Activated naive CD8-positive, alpha-beta T cell (primary cell): ENCODE results near the gene ARMC10.
"Not testable (repeated sequence)": the region's sequence is repeated elsewhere in the genome, so short reads cannot be mapped to it uniquely, and the experiment has no call there.

Experiments used
- H3K27ac Mint-ChIP-seq: one replicate; pipeline ENCODE4 v1.8.0; 2021; ENCODE audit warnings: mixed read lengths
- H3K27me3 Mint-ChIP-seq: one replicate; pipeline ENCODE4 v1.8.0; 2021; ENCODE audit warnings: mixed read lengths
- H3K36me3 Mint-ChIP-seq: one replicate; pipeline ENCODE4 v1.8.0; 2021; ENCODE audit warnings: mixed read lengths
- H3K4me1 Mint-ChIP-seq: one replicate; pipeline ENCODE4 v1.8.0; 2021; ENCODE audit warnings: low read depth, mixed read lengths
- H3K4me3 Mint-ChIP-seq: one replicate; pipeline ENCODE4 v1.8.0; 2021; ENCODE audit warnings: mild to moderate bottlenecking, mixed read lengths
- H3K9me3 Mint-ChIP-seq: one replicate; pipeline ENCODE4 v1.8.0; 2021; ENCODE audit warnings: low read depth, mixed read lengths

ARMC10 gene

GRCh38 chr7:103097041-103097440 is 22.1 kb downstream of the ARMC10 start:
- Mint-ChIP-seq H3K4me3 (no peak overlapping the region), H3K27me3 (no peaks in the 10 kb centered on the region), H3K27ac (no peak overlapping the region), H3K4me1 (peaks cover 2% of the 10 kb centered on the region), H3K9me3 (no peaks in the 10 kb centered on the region), H3K36me3 (peaks cover 8% of the 10 kb centered on the region)

DNA sequence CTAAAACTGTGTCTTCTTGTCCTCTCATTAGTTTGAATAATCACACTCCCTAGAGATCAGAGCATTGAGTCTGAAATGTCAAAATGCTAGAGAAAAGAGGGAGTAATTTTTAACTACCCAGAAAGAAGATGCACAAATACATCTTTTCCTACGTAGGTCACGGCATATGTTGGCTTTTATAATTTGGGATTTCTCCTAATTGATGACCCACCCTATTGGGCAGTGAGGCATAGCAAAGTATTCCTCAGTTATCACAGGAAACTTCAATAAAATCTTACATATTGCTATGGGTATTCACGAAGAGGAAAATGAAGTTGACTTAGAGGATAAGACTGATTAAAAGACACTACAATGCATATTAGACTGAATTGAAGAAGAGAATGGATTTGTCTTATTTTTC is 25.4 kb downstream of the ARMC10 start:
- no peaks in the 10 kb centered on the region for H3K4me1 Mint-ChIP-seq
- no peaks in the 10 kb centered on the region for H3K9me3 Mint-ChIP-seq
- no peak overlapping the region for H3K4me3 Mint-ChIP-seq
- no peaks in the 10 kb centered on the region for H3K27me3 Mint-ChIP-seq
- H3K36me3 Mint-ChIP-seq: peaks cover 5% of the 10 kb centered on the region
- H3K27ac Mint-ChIP-seq: peak overlapping the region; percentile 25

DNA sequence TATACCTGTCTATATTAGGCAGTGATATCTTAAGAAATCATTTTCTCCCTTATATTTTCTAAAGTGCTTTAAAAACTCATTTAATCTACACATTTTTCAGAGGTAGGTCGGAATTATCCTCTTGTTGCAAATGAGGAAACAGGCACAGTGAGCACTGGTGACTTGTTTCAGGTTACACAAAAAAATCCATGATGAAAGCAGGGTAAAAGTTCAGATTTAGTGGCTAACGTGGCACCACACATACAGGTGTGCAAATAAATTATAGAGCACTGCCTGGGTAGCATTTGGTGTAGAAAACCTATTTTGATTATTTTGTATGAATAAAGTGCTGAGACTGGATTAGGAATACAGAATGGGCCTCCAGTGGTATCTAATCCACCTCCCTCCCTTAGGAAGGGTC is 26.6 kb downstream of the ARMC10 start:
- Mint-ChIP-seq H3K4me1 (no peaks in the 10 kb centered on the region), H3K9me3 (no peaks in the 10 kb centered on the region), H3K27me3 (no peaks in the 10 kb centered on the region), H3K4me3 (no peak overlapping the region), H3K27ac (no peak overlapping the region), H3K36me3 (peaks cover 4% of the 10 kb centered on the region)

DNA sequence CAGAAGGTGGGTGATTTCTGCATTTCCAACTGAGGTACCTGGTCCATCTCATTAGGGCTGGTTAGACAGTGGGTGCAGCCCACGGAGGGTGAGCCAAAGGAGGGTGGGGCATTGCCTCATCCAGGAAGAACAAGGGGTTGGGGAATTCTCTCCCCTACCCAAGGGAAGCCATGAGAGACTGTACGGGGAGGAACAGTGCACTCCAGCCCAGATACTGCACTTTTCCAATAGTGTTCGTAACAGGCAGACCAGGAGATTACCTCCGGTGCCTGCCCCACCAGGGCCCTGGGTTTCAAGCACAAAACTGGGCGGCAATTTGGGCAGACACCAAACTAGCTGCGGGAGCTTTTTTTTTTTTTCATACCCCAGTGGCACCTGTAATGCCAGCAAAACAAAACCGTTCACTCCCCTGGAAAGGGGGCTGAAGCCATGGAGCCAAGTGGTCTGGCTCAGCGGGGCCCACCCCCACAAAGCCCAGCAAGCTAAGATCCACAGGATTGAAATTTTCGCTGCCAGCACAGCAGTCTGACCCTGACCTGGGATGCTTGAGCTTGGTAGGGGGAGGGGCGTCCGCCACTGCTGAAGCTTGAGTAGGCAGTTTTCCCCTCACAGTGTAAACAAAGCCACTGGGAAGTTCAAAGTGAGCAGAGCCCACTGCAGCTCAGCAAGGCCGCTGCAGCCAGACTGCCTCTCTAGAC is 31.2 kb downstream of the ARMC10 start:
- no peaks in the 10 kb centered on the region for H3K4me1 Mint-ChIP-seq
- peaks cover 26% of the 10 kb centered on the region for H3K36me3 Mint-ChIP-seq
- no peaks in the 10 kb centered on the region for H3K27me3 Mint-ChIP-seq
- H3K4me3 Mint-ChIP-seq: no peak overlapping the region
- H3K9me3 Mint-ChIP-seq: peaks cover 5% of the 10 kb centered on the region
- H3K27ac Mint-ChIP-seq: no peak overlapping the region

DNA sequence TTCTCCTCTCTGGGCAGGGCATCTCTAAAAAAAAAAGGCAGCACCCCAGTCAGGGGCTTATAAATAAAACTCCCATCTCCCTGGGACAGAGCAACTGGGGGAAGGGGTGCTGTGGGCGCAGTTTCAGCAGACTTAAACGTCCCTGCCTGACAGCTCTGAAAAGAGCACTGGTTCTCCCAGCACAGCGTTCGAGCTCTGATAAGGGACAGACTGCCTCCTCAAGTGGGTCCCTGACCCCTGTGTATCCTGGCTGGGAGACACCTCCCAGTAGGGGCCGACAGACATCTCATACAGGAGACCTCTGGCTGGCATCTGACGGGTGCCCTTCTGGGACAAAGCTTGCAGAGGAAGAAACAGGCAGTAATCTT is 31.7 kb downstream of the ARMC10 start:
- H3K36me3 Mint-ChIP-seq: peaks cover 29% of the 10 kb centered on the region
- H3K4me3 Mint-ChIP-seq, H3K4me1 Mint-ChIP-seq, H3K9me3 Mint-ChIP-seq, H3K27ac Mint-ChIP-seq, H3K27me3 Mint-ChIP-seq: not testable (repeated sequence)

DNA sequence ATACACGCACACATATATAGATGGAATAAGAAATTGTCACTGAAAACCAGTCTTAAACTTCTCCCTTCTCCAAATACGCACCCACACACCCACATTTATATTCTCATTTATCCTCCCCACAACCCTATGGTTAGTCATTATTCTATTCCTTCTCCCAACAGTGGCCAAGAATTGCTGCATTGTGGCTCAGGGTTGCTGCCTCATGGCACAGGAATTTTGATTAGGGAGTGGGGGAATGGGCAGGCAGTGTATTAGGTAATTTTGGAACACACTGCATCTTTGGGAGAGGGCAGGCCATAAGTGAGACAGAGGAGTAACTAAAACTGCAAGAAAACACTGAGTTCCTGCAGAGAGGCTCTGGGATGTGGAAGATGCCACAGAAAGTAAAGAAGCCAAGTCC is 38.2 kb downstream of the ARMC10 start:
- Mint-ChIP-seq H3K4me1 (no peaks in the 10 kb centered on the region), H3K27me3 (no peaks in the 10 kb centered on the region), H3K27ac (no peak overlapping the region), H3K4me3 (no peak overlapping the region), H3K36me3 (peaks cover 40% of the 10 kb centered on the region), H3K9me3 (peaks cover 5% of the 10 kb centered on the region)

- Mint-ChIP-seq H3K27ac (no peak overlapping the region), H3K36me3 (peaks cover 35% of the 10 kb centered on the region), H3K9me3 (no peaks in the 10 kb centered on the region), H3K4me3 (no peak overlapping the region), H3K4me1 (no peaks in the 10 kb centered on the region), H3K27me3 (no peaks in the 10 kb centered on the region)
These were observed 39.7 kb downstream of the ARMC10 start for GRCh38 chr7:103114576-103115008.

DNA sequence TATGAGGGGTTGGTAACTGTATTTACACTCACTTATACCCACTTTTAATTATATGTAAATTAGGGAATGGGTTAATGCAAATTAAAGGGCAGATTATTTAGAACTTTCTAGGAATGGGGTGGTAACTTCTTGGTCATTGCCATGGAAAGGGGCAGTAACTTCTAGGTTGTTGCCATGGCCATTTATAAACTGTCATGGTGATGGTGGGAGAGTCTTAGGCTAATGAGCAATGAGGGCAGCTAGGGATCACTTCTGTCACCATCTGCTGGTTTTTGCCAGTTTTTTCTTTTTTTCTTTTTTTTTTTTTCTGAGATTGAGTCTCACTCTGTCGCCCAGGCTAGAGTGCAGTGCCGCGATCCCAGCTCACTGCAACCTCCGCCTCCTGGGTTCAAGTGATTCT is 40.8 kb downstream of the ARMC10 start:
- no peak overlapping the region for H3K4me3 Mint-ChIP-seq
- H3K4me1 Mint-ChIP-seq: no peaks in the 10 kb centered on the region
- H3K27ac Mint-ChIP-seq: no peak overlapping the region
- no peaks in the 10 kb centered on the region for H3K27me3 Mint-ChIP-seq
- H3K36me3 Mint-ChIP-seq: peaks cover 33% of the 10 kb centered on the region
- H3K9me3 Mint-ChIP-seq: no peaks in the 10 kb centered on the region

DNA sequence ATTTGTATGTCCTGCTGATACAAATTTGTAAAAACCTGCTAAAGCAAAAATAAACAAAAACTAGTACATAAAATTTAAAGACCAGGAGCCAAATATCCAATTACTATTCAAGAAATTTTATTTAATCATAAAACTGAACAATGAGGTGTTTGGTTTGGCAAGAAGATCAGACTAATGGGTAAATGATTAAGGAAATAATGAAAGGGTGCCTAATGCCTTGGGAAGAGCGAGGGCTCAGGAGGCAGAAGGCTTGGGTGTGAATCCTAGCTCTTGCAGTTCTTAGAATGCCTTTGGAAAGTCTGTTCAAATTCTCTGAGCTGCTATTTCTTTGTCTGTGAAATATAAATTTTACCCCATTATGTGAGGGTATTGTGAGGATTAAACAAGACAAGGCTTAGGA is 41.6 kb downstream of the ARMC10 start:
- H3K27me3 Mint-ChIP-seq: no peaks in the 10 kb centered on the region
- no peaks in the 10 kb centered on the region for H3K4me1 Mint-ChIP-seq
- H3K36me3 Mint-ChIP-seq: peaks cover 28% of the 10 kb centered on the region
- no peak overlapping the region for H3K27ac Mint-ChIP-seq
- no peak overlapping the region for H3K4me3 Mint-ChIP-seq
- H3K9me3 Mint-ChIP-seq: no peaks in the 10 kb centered on the region

DNA sequence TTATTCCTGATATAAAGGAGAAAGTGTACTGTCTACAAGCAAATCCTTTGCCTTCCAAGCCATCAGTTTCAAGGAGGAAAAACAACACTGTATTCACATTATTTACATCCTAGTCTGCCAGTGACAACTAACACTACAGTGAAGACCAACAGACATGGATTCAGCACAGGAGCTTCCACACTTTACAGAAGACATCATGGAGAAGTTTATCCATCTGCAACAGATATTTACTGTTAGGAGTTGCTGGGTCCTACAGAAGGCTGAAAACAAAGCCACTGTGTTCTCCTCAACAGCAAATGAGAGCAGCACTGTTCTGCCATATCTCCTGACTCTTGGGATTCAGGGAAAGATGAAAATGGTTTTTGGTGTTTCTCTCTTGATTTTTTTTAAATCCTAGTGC is 42.1 kb downstream of the ARMC10 start:
- Mint-ChIP-seq H3K27ac (no peak overlapping the region), H3K9me3 (no peaks in the 10 kb centered on the region), H3K4me1 (no peaks in the 10 kb centered on the region), H3K27me3 (no peaks in the 10 kb centered on the region), H3K36me3 (peaks cover 26% of the 10 kb centered on the region), H3K4me3 (no peak overlapping the region)

DNA sequence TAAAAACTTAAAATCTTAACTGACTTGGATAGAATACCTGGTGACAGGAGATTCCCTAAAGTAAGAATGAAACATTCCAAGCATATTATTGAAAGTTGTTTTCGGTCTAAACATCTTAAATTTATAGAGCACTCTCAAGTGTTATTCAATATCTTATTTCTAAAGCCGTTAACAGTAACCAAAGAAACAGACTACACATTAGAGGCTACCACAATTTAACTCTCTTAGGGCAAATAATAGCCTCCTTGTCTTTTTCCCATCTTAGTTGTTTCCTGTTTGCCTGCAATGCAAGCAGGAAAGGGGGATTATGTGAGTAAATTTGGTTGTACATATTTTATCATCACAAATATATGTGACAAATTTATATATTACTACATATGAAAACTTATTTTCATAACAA is 42.5 kb downstream of the ARMC10 start:
- H3K4me1 Mint-ChIP-seq: no peaks in the 10 kb centered on the region
- no peaks in the 10 kb centered on the region for H3K27me3 Mint-ChIP-seq
- no peak overlapping the region for H3K4me3 Mint-ChIP-seq
- H3K9me3 Mint-ChIP-seq: no peaks in the 10 kb centered on the region
- no peak overlapping the region for H3K27ac Mint-ChIP-seq
- peaks cover 22% of the 10 kb centered on the region for H3K36me3 Mint-ChIP-seq

DNA sequence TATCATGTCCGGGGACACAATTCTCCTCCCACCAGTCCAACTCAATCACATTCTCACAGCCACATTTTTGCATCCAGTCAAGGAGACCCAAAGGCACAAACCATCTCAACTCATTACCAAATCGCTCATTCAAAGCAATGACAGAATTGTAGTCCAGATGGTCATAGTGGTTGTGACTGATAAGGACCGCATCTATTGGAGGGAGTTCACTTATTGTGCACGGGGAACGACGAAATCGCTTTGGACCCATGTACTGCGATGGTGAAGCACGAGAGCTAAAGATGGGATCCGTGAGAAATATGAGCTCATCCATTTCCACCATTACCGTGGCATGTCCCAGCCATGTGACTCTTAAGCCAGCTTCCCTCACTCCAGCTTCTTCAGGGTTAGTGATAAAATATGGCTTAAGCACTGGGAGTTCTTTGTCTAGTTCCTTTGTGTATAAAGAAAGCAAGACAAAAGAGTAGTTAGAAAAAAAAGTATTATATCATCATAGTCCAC is 44.9 kb downstream of the ARMC10 start:
- H3K4me1 Mint-ChIP-seq: no peaks in the 10 kb centered on the region
- no peak overlapping the region for H3K27ac Mint-ChIP-seq
- H3K27me3 Mint-ChIP-seq: no peaks in the 10 kb centered on the region
- peaks cover 10% of the 10 kb centered on the region for H3K36me3 Mint-ChIP-seq
- no peak overlapping the region for H3K4me3 Mint-ChIP-seq
- no peaks in the 10 kb centered on the region for H3K9me3 Mint-ChIP-seq

GRCh38 chr7:103120362-103120761 is 45.4 kb downstream of the ARMC10 start:
- Mint-ChIP-seq H3K4me3 (no peak overlapping the region), H3K27ac (no peak overlapping the region), H3K36me3 (peaks cover 10% of the 10 kb centered on the region), H3K9me3 (no peaks in the 10 kb centered on the region), H3K27me3 (no peaks in the 10 kb centered on the region), H3K4me1 (no peaks in the 10 kb centered on the region)

DNA sequence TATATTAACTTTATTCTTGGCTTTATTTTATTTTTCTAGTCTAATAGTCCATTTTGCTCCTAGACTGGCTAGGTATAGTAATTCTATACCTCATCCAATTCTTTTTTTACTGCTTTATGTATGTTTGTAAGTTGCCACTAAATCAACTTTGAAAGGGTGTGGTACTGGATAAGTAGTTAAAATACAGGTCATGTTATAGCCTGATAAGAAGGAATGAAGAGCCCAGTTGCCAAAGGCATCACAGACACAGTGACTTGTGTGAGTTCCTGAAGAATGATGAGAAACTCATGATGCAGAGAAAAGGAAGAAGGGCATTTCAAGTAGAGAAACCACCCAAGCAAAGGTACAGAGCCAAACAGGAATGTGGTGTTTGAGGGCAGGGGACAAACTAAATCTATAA is 46.7 kb downstream of the ARMC10 start:
- Mint-ChIP-seq H3K36me3 (peaks cover 15% of the 10 kb centered on the region), H3K4me1 (no peaks in the 10 kb centered on the region), H3K27me3 (no peaks in the 10 kb centered on the region), H3K4me3 (no peak overlapping the region), H3K9me3 (no peaks in the 10 kb centered on the region), H3K27ac (no peak overlapping the region)

GRCh38 chr7:103123529-103123928 is 48.6 kb downstream of the ARMC10 start:
- no peaks in the 10 kb centered on the region for H3K27me3 Mint-ChIP-seq
- peaks cover 31% of the 10 kb centered on the region for H3K36me3 Mint-ChIP-seq
- H3K9me3 Mint-ChIP-seq: no peaks in the 10 kb centered on the region
- H3K27ac Mint-ChIP-seq: no peak overlapping the region
- no peak overlapping the region for H3K4me3 Mint-ChIP-seq
- no peaks in the 10 kb centered on the region for H3K4me1 Mint-ChIP-seq

DNA sequence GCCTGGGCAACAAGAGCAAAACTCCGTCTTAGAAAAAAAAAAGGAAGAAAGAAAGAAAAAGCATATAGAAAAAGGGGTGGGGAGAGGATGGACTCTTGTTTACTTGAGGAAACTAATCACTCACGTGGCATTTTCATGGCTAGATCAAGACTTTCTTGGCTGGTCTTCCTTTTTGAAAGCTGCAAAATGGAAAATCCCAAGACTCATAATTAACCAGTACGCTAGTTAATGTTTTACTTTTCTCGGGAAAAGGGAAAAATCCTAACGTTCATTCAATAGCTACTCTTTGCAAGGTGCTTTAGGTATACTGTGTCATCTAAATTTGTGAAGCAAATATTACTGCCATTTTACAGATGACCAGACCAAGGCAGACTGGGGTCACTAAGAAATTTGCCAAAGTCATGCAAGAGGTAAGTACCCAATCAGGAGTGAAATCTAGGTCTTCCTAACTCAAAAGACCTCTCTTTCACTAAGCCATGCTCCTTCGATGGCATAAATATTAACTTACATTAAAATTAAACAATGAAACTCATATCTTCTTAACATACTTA is 49.6 kb downstream of the ARMC10 start:
- H3K27ac Mint-ChIP-seq: no peak overlapping the region
- H3K4me1 Mint-ChIP-seq: no peaks in the 10 kb centered on the region
- H3K9me3 Mint-ChIP-seq: no peaks in the 10 kb centered on the region
- peaks cover 30% of the 10 kb centered on the region for H3K36me3 Mint-ChIP-seq
- H3K27me3 Mint-ChIP-seq: no peaks in the 10 kb centered on the region
- no peak overlapping the region for H3K4me3 Mint-ChIP-seq
